Endothelial cell of umbilical vein (primary cell): ENCODE results near the gene ARPC1B. TPM values are rescaled to one million over a fixed set of nuclear protein-coding genes. Genes with fewer than 3 reads are reported as not detected.

Experiments
- BruUV-seq: library from RNA; stranded (reverse); fragments of 400-500 nt; replicated peaks from 2 replicates; lab custom pipeline; 2021; lab: Mats Ljungman, UMichigan
- CTCF ChIA-PET: fragments of 300-600, 350-600 bp; sonication (Branson Sonifier 250); formaldehyde crosslinking; loops from one replicate; lab custom pipeline; 2021; ENCODE audit warnings: antibody characterized with exemption, inconsistent platforms; lab: Charles Lee
- POLR2A ChIA-PET: fragments of 300-600, 350-600 bp; sonication (Branson Sonifier 250); formaldehyde crosslinking; loops from one replicate; lab custom pipeline; 2021; ENCODE audit warnings: antibody characterized with exemption, inconsistent platforms; lab: Charles Lee
- DNase-seq: peaks from one replicate; pipeline ENCODE4 v3.0.0-alpha.2; 2011; ENCODE audit warnings: low read depth, low spot score
- FAIRE-seq: peaks from 2 replicates; lab custom pipeline; 2011; peaks lifted over from hg19 to GRCh38; lab: Jason Lieb, UNC
- H2AFZ ChIP-seq: 2 replicates; pipeline ENCODE4 v1.6.0; 2012; ENCODE audit warnings: low read depth, low read length, control low read depth, inconsistent platforms
- H3K27ac ChIP-seq: 2 replicates; pipeline ENCODE4 v1.5.1; 2011; ENCODE audit warnings: low read depth, mild to moderate bottlenecking, control low read depth, low read length, moderate library complexity; ENCODE audit not compliant: insufficient read depth
- H3K27me3 ChIP-seq, 2 experiments: 2 replicates each; pipeline versions ENCODE4 v1.6.0 to v1.6.1; 2011; ENCODE audit warnings: low read length in 2 of 2, mixed read lengths in 1 of 2; ENCODE audit not compliant: control insufficient read depth in 2 of 2, insufficient read depth in 2 of 2
- H3K36me3 ChIP-seq, 2 experiments: 2 replicates in 1 of 2; 3 replicates in 1 of 2; pipeline ENCODE4 v1.5.1; 2011; ENCODE audit warnings: low read length in 2 of 2, mild to moderate bottlenecking in 1 of 2, moderate library complexity in 1 of 2; ENCODE audit not compliant: control insufficient read depth in 2 of 2, insufficient read depth in 2 of 2; ENCODE audit errors: extremely low read depth in 1 of 2
- H3K4me1 ChIP-seq: 3 replicates; pipeline ENCODE4 v1.5.1; 2011; ENCODE audit warnings: mild to moderate bottlenecking, low read length; ENCODE audit not compliant: control insufficient read depth, insufficient read depth; ENCODE audit errors: extremely low read depth
- H3K4me2 ChIP-seq: 2 replicates; pipeline ENCODE4 v1.6.1; 2011; ENCODE audit warnings: low read length, control low read depth, mixed read lengths; ENCODE audit not compliant: insufficient read depth
- H3K4me3 ChIP-seq, 3 experiments: fragments of 200-600 bp in 1 of 3; sonication (generic), shearing (Covaris generic) in 1 of 3; replicated peaks in 1 of 3; 2 replicates each; pipeline ENCODE4 v1.5.1; 2011 to 2016; ENCODE audit warnings: control low read depth in 3 of 3, low read length in 3 of 3, mild to moderate bottlenecking in 2 of 3, inconsistent platforms in 1 of 3, low read depth in 1 of 3, moderate library complexity in 1 of 3; ENCODE audit not compliant: insufficient read depth in 1 of 3
- H3K79me2 ChIP-seq: 2 replicates; pipeline ENCODE4 v1.6.0; 2012; ENCODE audit warnings: low read length, inconsistent platforms; ENCODE audit not compliant: control insufficient read depth, insufficient read depth
- H3K9ac ChIP-seq: replicated peaks from 2 replicates; pipeline ENCODE3; 2011; ENCODE audit warnings: low read length, control low read depth; ENCODE audit not compliant: insufficient read depth; ENCODE audit errors: extremely low read depth
- H3K9me1 ChIP-seq: replicated peaks from 3 replicates; pipeline ENCODE4 v1.6.0; 2011; ENCODE audit warnings: mild to moderate bottlenecking, low read length; ENCODE audit not compliant: control insufficient read depth, insufficient read depth; ENCODE audit errors: extremely low read depth
- H3K9me3 ChIP-seq: replicated peaks from 2 replicates; pipeline ENCODE4 v1.5.1; 2012; ENCODE audit warnings: low read length, inconsistent platforms; ENCODE audit not compliant: control insufficient read depth, insufficient read depth
- H4K20me1 ChIP-seq: replicated peaks from 2 replicates; pipeline ENCODE3; 2011; ENCODE audit warnings: mild to moderate bottlenecking, low read length; ENCODE audit not compliant: control insufficient read depth, insufficient read depth; ENCODE audit errors: extremely low read depth
- EZH2 ChIP-seq: IDR thresholded peaks from 2 replicates; pipeline ENCODE4 v1.6.1; 2012; ENCODE audit warnings: borderline replicate concordance, low read depth, mild to moderate bottlenecking, moderate library complexity, low read length, inconsistent platforms; ENCODE audit not compliant: severe bottlenecking
- FOS ChIP-seq: IDR thresholded peaks from 2 replicates; pipeline ENCODE4 v1.6.1; 2011; ENCODE audit warnings: mild to moderate bottlenecking, low read length, moderate library complexity, borderline replicate concordance; ENCODE audit not compliant: insufficient read depth
- GATA2 ChIP-seq: IDR thresholded peaks from 2 replicates; pipeline ENCODE4 v1.7.0; 2011; ENCODE audit warnings: low read depth, mild to moderate bottlenecking, moderate library complexity, mixed read lengths, low read length; ENCODE audit not compliant: insufficient read length, insufficient read depth
- JUN ChIP-seq: IDR thresholded peaks from 2 replicates; pipeline ENCODE4 v1.6.1; 2011; ENCODE audit warnings: borderline replicate concordance, low read depth; ENCODE audit not compliant: insufficient read length, insufficient read depth
- MAX ChIP-seq: IDR thresholded peaks from 2 replicates; pipeline ENCODE4 v1.6.1; 2011; ENCODE audit not compliant: insufficient read depth, insufficient read length
- MYC ChIP-seq: IDR thresholded peaks from one replicate; pipeline ENCODE4 v1.6.1; 2011; ENCODE audit warnings: mild to moderate bottlenecking, low read depth, low read length
- POLR2A ChIP-seq: IDR thresholded peaks from 2 replicates; pipeline ENCODE4 v1.6.1; 2012; ENCODE audit warnings: low read depth, mild to moderate bottlenecking, control low read depth, low read length
- POLR2AphosphoS5 ChIP-seq: IDR thresholded peaks from 2 replicates; pipeline ENCODE4 v1.6.1; 2012; ENCODE audit warnings: low read depth, mild to moderate bottlenecking, control low read depth, low read length, moderate library complexity; ENCODE audit not compliant: insufficient read depth
- dilution Hi-C: fragments of 300-500 bp; cut with MboI; formaldehyde crosslinking; loops from one replicate; pipeline ENCODE4 v1.15.0; 2019; ENCODE audit warnings: low sequenced_read_pairs; ENCODE audit not compliant: extremely low pct_ligation_motif_present
- intact Hi-C: fragments of 100-400 bp; cut with micrococcal nuclease; formaldehyde crosslinking; loops from one replicate; pipeline ENCODE4 v1.10.0; 2022
- polyA plus RNA-seq, 4 experiments: library from polyadenylated mRNA; depleted of rRNA in 3 of 4; stranded (reverse) in 3 of 4; unstranded in 1 of 4; fragments of >200 nt; gene quantifications; 2 replicates each; pipeline versions ENCODE4 v1.2.1 to v1.2.3, GENCODE V29; 2011 to 2012; ENCODE audit warnings: missing spikeins in 1 of 4
- total RNA-seq: library from RNA; stranded (reverse); gene quantifications from 2 replicates; pipeline ENCODE4 v1.2.3, GENCODE V29; 2021
- TF ChIP-seq, protein P1 (sequence below), 2 donors: IDR thresholded peaks; 1 replicate in 1 of 2; 2 replicates in 1 of 2; pipeline ENCODE4 v1.5.1; 2011; ENCODE audit warnings: low read length in 2 of 2, mild to moderate bottlenecking in 2 of 2, moderate library complexity in 2 of 2, control low read depth in 1 of 2, inconsistent platforms in 1 of 2, low read depth in 1 of 2; ENCODE audit not compliant: insufficient read depth in 1 of 2; ENCODE audit errors: extremely low read depth in 1 of 2

Gene ARPC1B
- total and polyA plus RNA-seq, 2 donors (not counting 3 experiments of a cell fraction or from before 2014, with no cell fraction given), result 232 to 831 TPM

DNA sequence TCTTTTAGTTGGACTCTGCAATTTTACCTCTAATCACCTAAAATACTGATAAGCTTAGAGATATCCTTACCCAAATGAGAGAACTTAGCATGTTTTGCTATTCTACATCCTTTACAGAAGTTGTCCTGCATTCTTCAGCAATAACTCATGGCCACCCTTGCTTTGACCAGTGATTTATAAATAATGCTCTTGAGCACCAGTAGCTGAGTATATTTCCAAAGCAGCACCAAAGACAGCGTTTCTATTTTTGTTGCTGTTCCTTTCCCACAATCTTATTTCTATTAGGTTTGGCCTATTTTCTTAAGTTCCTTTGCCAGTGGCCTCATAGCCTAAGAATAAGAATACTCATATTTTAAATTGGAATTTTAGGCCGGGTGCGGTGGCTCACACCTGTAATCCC is 33.9 kb upstream of the ARPC1B start:
- no peak overlapping the region for H3K4me2 ChIP-seq
- no peak for TF ChIP-seq GATA2
- no peak for TF ChIP-seq EZH2
- no peak for TF ChIP-seq POLR2AphosphoS5
- TF ChIP-seq FOS, result no peak
- no peak for TF ChIP-seq JUN
- TF ChIP-seq POLR2A, result no peak
- TF ChIP-seq MAX, result no peak
- no peak for TF ChIP-seq MYC
- TF ChIP-seq, protein P1, sequence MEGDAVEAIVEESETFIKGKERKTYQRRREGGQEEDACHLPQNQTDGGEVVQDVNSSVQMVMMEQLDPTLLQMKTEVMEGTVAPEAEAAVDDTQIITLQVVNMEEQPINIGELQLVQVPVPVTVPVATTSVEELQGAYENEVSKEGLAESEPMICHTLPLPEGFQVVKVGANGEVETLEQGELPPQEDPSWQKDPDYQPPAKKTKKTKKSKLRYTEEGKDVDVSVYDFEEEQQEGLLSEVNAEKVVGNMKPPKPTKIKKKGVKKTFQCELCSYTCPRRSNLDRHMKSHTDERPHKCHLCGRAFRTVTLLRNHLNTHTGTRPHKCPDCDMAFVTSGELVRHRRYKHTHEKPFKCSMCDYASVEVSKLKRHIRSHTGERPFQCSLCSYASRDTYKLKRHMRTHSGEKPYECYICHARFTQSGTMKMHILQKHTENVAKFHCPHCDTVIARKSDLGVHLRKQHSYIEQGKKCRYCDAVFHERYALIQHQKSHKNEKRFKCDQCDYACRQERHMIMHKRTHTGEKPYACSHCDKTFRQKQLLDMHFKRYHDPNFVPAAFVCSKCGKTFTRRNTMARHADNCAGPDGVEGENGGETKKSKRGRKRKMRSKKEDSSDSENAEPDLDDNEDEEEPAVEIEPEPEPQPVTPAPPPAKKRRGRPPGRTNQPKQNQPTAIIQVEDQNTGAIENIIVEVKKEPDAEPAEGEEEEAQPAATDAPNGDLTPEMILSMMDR (IDR thresholded peaks at IDR 0.05; ENCODE audit: extremely low read depth in 1 of 2, insufficient read depth in 1 of 2, low read depth in 1 of 2, low read length in 2 of 2), result no peak
- no peaks in the 10 kb centered on the region for H3K4me1 ChIP-seq
- H3K9me1 ChIP-seq, result no peaks in the 10 kb centered on the region
- H3K9ac ChIP-seq, result no peak overlapping the region
- no peak overlapping the region for H2AFZ ChIP-seq
- DNase-seq (no peak), FAIRE-seq (no peak)
- BruUV-seq, result no TSS peak
- intact Hi-C loops (no loop called here), dilution Hi-C loops (no loop called here)
- H4K20me1 ChIP-seq, result peaks cover 2% of the 10 kb centered on the region
- H3K27ac ChIP-seq, result no peak overlapping the region
- no peak overlapping the region for H3K4me3 ChIP-seq
- H3K36me3 ChIP-seq, result peaks cover 19 to 23% of the 10 kb centered on the region in 2 experiments
- CTCF ChIA-PET, result no interaction called here
- no peaks in the 10 kb centered on the region for H3K27me3 ChIP-seq
- H3K79me2 ChIP-seq, result peaks cover 5% of the 10 kb centered on the region
- POLR2A ChIA-PET, result no interaction called here
- H3K9me3 ChIP-seq, result no peaks in the 10 kb centered on the region
